HG03354 (cell line): ENCODE measurements around the gene NTSR1.

Experiments used
- ATAC-seq: cut with Tn5 transposase; IDR thresholded peaks from one replicate; pipeline ENCODE4 v1.9.1; 2021; ENCODE audit warnings: mild to moderate bottlenecking; ENCODE audit not compliant: unreplicated experiment, poor library complexity, severe bottlenecking

The NTSR1 gene

GRCh38 chr20:62764156-62764935 is 55.7 kb downstream of the NTSR1 start:
- ATAC-seq, result no peak

GRCh38 chr20:62765021-62765420 is 56.4 kb downstream of the NTSR1 start:
- no peak for ATAC-seq

- no peak for ATAC-seq
Measured at GRCh38 chr20:62765432-62766070, 56.9 kb downstream of the NTSR1 start.

- ATAC-seq, result no peak
Measured at GRCh38 chr20:62766071-62766450, 57.4 kb downstream of the NTSR1 start.

- no peak for ATAC-seq
Measured at GRCh38 chr20:62766716-62767115, 58.1 kb downstream of the NTSR1 start.

GRCh38 chr20:62768234-62768546 is 59.6 kb downstream of the NTSR1 start:
- no peak for ATAC-seq

- no peak for ATAC-seq
Measured at GRCh38 chr20:62768551-62769287, 60.1 kb downstream of the NTSR1 start.

- ATAC-seq, result no peak
Measured at GRCh38 chr20:62769346-62770071, 60.9 kb downstream of the NTSR1 start.

GRCh38 chr20:62770111-62770910 is 61.7 kb downstream of the NTSR1 start:
- no peak for ATAC-seq

GRCh38 chr20:62770916-62771315 is 62.3 kb downstream of the NTSR1 start:
- no peak for ATAC-seq

GRCh38 chr20:62771396-62772102 is 62.9 kb downstream of the NTSR1 start:
- ATAC-seq, result no peak

GRCh38 chr20:62772103-62772611 is 63.5 kb downstream of the NTSR1 start:
- ATAC-seq, result no peak

GRCh38 chr20:62772619-62772989 is 64.0 kb downstream of the NTSR1 start:
- no peak for ATAC-seq

- no peak for ATAC-seq
Measured at GRCh38 chr20:62772990-62773844, 64.6 kb downstream of the NTSR1 start.

GRCh38 chr20:62773845-62774714 is 65.4 kb downstream of the NTSR1 start:
- no peak for ATAC-seq

- no peak for ATAC-seq
Measured at GRCh38 chr20:62774762-62775161, 66.1 kb downstream of the NTSR1 start.

- no peak for ATAC-seq
Measured at GRCh38 chr20:62775206-62775605, 66.6 kb downstream of the NTSR1 start.
